ENCODE results near the gene GNB3. TPM values are rescaled to one million over a fixed set of nuclear protein-coding genes. Genes with fewer than 3 reads are reported as not detected.
A peak's percentile ranks its signal among the peaks of the same experiment; 100 is the strongest.

GNB3 gene
- 20.7 and 21.8 TPM in 2 replicates for total RNA-seq (2021)
- Bru-seq, nascent RNA: percentile 55 among the genes with signal in this experiment
- percentile 72 among the genes with signal in this experiment for BruChase-seq, experiment 1, labeled RNA remaining after a 2-hour chase
- percentile 71 among the genes with signal in this experiment for BruChase-seq, experiment 2, labeled RNA remaining after a 6-hour chase
- long read RNA-seq, partial matches to known transcripts: 2 of 6 reads
- long read RNA-seq, other reads (novel, unspliced or antisense): 4 of 6 reads

GRCh38 chr12:6840761-6841515 is at the start of gene GNB3:
TSS of gene GNB3 (plus strand) at chr12:6840925. CDS start at chr12:6841288, 363 bp downstream.
- H3K4me3 ChIP-seq (ENCODE audit: low read depth, low read length, poor library complexity, severe bottlenecking): no peak within 1 kb of the TSS
- CTCF ChIA-PET: no interaction called here
- intact Hi-C loops (cut with micrococcal nuclease; ENCODE audit: unreplicated experiment): no loop called here
- no peak within 1 kb of the TSS for H3K27ac ChIP-seq (ENCODE audit: low read depth, low read length, poor library complexity, severe bottlenecking)
- peaks cover 48% of the 10 kb centered on the region for H3K36me3 ChIP-seq (ENCODE audit: insufficient read depth, low read length, poor library complexity, severe bottlenecking)
- POLR2A ChIA-PET (ENCODE audit: low non-redundant PET): interaction anchor here (0.9 kb wide), 1 partner anchor 11 kb away, joined by 5 read pairs; the partner anchor contains the start of gene USP5
- H3K9me3 ChIP-seq (ENCODE audit: low read depth, low read length, poor library complexity, severe bottlenecking): no peaks in the 10 kb centered on the region
- no TSS peak for BruUV-seq (replicated peaks)
- TF ChIP-seq EZH2 (IDR thresholded peaks at IDR 0.05; ENCODE audit: borderline replicate concordance, low read depth, low read length, poor library complexity, severe bottlenecking): no peak
- TF ChIP-seq CTCF (conservative IDR thresholded peaks at IDR 0.05; ENCODE audit: low read depth, low read length): no peak
- H3K4me1 ChIP-seq (ENCODE audit: insufficient read depth, low read length, poor library complexity, severe bottlenecking): no peaks in the 10 kb centered on the region
- H3K27me3 ChIP-seq (replicated peaks; ENCODE audit: insufficient read depth, low read depth, low read length, poor library complexity): no peaks in the 10 kb centered on the region
- DNase-seq (ENCODE audit: low spot score): no peak

GRCh38 chr12:6791931-6792520 is 48.7 kb upstream of the GNB3 start:
- TF ChIP-seq CTCF (conservative IDR thresholded peaks at IDR 0.05; ENCODE audit: low read depth, low read length): no peak
- no peak for TF ChIP-seq EZH2 (IDR thresholded peaks at IDR 0.05; ENCODE audit: borderline replicate concordance, low read depth, low read length, poor library complexity, severe bottlenecking)
- H3K27me3 ChIP-seq (replicated peaks; ENCODE audit: insufficient read depth, low read depth, low read length, poor library complexity): no peaks in the 10 kb centered on the region
- intact Hi-C loops (cut with micrococcal nuclease; ENCODE audit: unreplicated experiment): no loop called here
- no peaks in the 10 kb centered on the region for H3K9me3 ChIP-seq (ENCODE audit: low read depth, low read length, poor library complexity, severe bottlenecking)
- H3K36me3 ChIP-seq (ENCODE audit: insufficient read depth, low read length, poor library complexity, severe bottlenecking): no peaks in the 10 kb centered on the region
- no peak overlapping the region for H3K4me3 ChIP-seq (ENCODE audit: low read depth, low read length, poor library complexity, severe bottlenecking)
- DNase-seq (ENCODE audit: low spot score): no peak
- no TSS peak for BruUV-seq (replicated peaks)
- no peak overlapping the region for H3K27ac ChIP-seq (ENCODE audit: low read depth, low read length, poor library complexity, severe bottlenecking)
- ChIA-PET POLR2A (ENCODE audit: low non-redundant PET) (interaction anchor here (0.5 kb wide), 1 partner anchor 12 kb away, joined by 4 read pairs; no protein-coding TSS in a partner anchor), CTCF (no interaction called here)
- no peaks in the 10 kb centered on the region for H3K4me1 ChIP-seq (ENCODE audit: insufficient read depth, low read length, poor library complexity, severe bottlenecking)

- Histone ChIP-seq H3K4me1 (ENCODE audit: insufficient read depth, low read length, poor library complexity, severe bottlenecking) (no peaks in the 10 kb centered on the region), H3K27ac (ENCODE audit: low read depth, low read length, poor library complexity, severe bottlenecking) (no peak overlapping the region), H3K27me3 (replicated peaks; ENCODE audit: insufficient read depth, low read depth, low read length, poor library complexity) (no peaks in the 10 kb centered on the region), H3K4me3 (ENCODE audit: low read depth, low read length, poor library complexity, severe bottlenecking) (no peak overlapping the region), H3K9me3 (ENCODE audit: low read depth, low read length, poor library complexity, severe bottlenecking) (no peaks in the 10 kb centered on the region), H3K36me3 (ENCODE audit: insufficient read depth, low read length, poor library complexity, severe bottlenecking) (no peaks in the 10 kb centered on the region)
- DNase-seq (ENCODE audit: low spot score): no peak
- CTCF ChIA-PET: no interaction called here
- intact Hi-C loops (cut with micrococcal nuclease; ENCODE audit: unreplicated experiment): no loop called here
- no TSS peak for BruUV-seq (replicated peaks)
- POLR2A ChIA-PET (ENCODE audit: low non-redundant PET): no interaction called here
- TF ChIP-seq CTCF (conservative IDR thresholded peaks at IDR 0.05; ENCODE audit: low read depth, low read length) (no peak), EZH2 (IDR thresholded peaks at IDR 0.05; ENCODE audit: borderline replicate concordance, low read depth, low read length, poor library complexity, severe bottlenecking) (no peak)
Observed at GRCh38 chr12:6792522-6793201, 48.1 kb upstream of the GNB3 start.

Data from A673 (cell line).